Endometrium (tissue), 2 donors: ENCODE results near the gene PPP2R3A.

Experiments
- FAIRE-seq: peaks from 2 replicates; lab custom pipeline; 2012; peaks lifted over from hg19 to GRCh38; lab: Jason Lieb, UNC
- donor health status: control.
- donor health status: control.

Gene PPP2R3A

GRCh38 chr3:136196401-136197158, 231.1 kb downstream of the PPP2R3A start:
- peak; percentile 66 for FAIRE-seq

GRCh38 chr3:136197159-136197793, 231.7 kb downstream of the PPP2R3A start:
- FAIRE-seq: no peak
